GM12878 (cell line): ENCODE data around the gene TXNL1. TPM values are rescaled to one million over a fixed set of nuclear protein-coding genes. Genes with fewer than 3 reads are reported as not detected.

Experiments used
- ATAC-seq: fragments of 200-7000 bp; cut with Tn5 transposase; 3 replicates; pipeline ENCODE4 v1.9.1; 2020; ENCODE audit warnings: mild to moderate bottlenecking, moderate library complexity
- BruUV-seq: library from RNA; stranded (reverse); fragments of 400-500 nt; replicated peaks from 2 replicates; lab custom pipeline; 2021; lab: Mats Ljungman, UMichigan
- CTCF ChIA-PET: fragments of 300-600 bp; sonication (Branson Sonifier 250); formaldehyde crosslinking; extraction: SDS; loops from one replicate; lab custom pipeline; 2021; ENCODE audit warnings: inconsistent platforms; lab: Yijun Ruan, JAX
- POLR2A ChIA-PET: fragments of 350-600 bp; formaldehyde crosslinking; extraction: SDS; loops from one replicate; lab custom pipeline; 2021; ENCODE audit warnings: inconsistent platforms; lab: Charles Lee
- RAD21 ChIA-PET: fragments of 300-600 bp; sonication (Branson Sonifier 250); formaldehyde crosslinking; loops from one replicate; lab custom pipeline; 2023; ENCODE audit warnings: antibody characterized with exemption; ENCODE audit not compliant: unreplicated experiment; lab: Charles Lee
- SMC1A ChIA-PET: fragments of 300-600 bp; sonication (Branson Sonifier 250); formaldehyde crosslinking; loops from one replicate; lab custom pipeline; 2023; ENCODE audit not compliant: unreplicated experiment, uncharacterized antibody; lab: Charles Lee
- DNase-seq: peaks from one replicate; pipeline ENCODE4 v3.0.0-alpha.2; 2011; ENCODE audit warnings: low read depth, low spot score
- FAIRE-seq: peaks from 3 replicates; lab custom pipeline; 2011; peaks lifted over from hg19 to GRCh38; lab: Jason Lieb, UNC
- H2AFZ ChIP-seq: 2 replicates; pipeline ENCODE4 v1.6.0; 2011; ENCODE audit warnings: low read depth, low read length, control low read depth; ENCODE audit not compliant: control insufficient read depth
- H3K27ac ChIP-seq: 2 replicates; pipeline ENCODE4 v1.5.1; 2011; ENCODE audit warnings: control low read depth; ENCODE audit not compliant: control insufficient read depth, insufficient read depth
- H3K27me3 ChIP-seq, 2 experiments: replicated peaks in 1 of 2; 2 replicates each; pipeline versions ENCODE4 v1.6.0 to v1.6.1; 2011; ENCODE audit warnings: low read length in 1 of 2; ENCODE audit not compliant: control insufficient read depth in 2 of 2, insufficient read depth in 2 of 2
- H3K36me3 ChIP-seq, 2 experiments: 2 replicates each; pipeline ENCODE4 v1.5.1; 2011; ENCODE audit warnings: low read length in 1 of 2; ENCODE audit not compliant: control insufficient read depth in 2 of 2, insufficient read depth in 2 of 2
- H3K4me1 ChIP-seq: 2 replicates; pipeline ENCODE4 v1.6.1; 2011; ENCODE audit warnings: mild to moderate bottlenecking, low read length, moderate library complexity, mixed read lengths; ENCODE audit not compliant: control insufficient read depth, insufficient read depth
- H3K4me2 ChIP-seq: 2 replicates; pipeline ENCODE4 v1.6.0; 2011; ENCODE audit warnings: control low read depth; ENCODE audit not compliant: control insufficient read depth, insufficient read depth
- H3K4me3 ChIP-seq: fragments of 200-600 bp; sonication (generic); 2 replicates; pipeline ENCODE4 v1.5.1; 2016
- H3K79me2 ChIP-seq: 2 replicates; pipeline ENCODE4 v1.6.0; 2011; ENCODE audit warnings: low read length; ENCODE audit not compliant: control insufficient read depth, insufficient read depth
- H3K9ac ChIP-seq: 2 replicates; pipeline ENCODE4 v1.8.0; 2011; ENCODE audit warnings: low read length, control low read depth, mixed read lengths; ENCODE audit not compliant: control insufficient read depth, insufficient read depth
- H3K9me3 ChIP-seq: replicated peaks from 3 replicates; pipeline ENCODE4 v1.5.1; 2011; ENCODE audit warnings: mild to moderate bottlenecking, low read length; ENCODE audit not compliant: control insufficient read depth, insufficient read depth
- H4K20me1 ChIP-seq: 2 replicates; pipeline ENCODE4 v1.6.0; 2011; ENCODE audit not compliant: control insufficient read depth, insufficient read depth
- ETV6 ChIP-seq, 2 experiments: fragments of 450-650 bp in 1 of 2; IDR thresholded peaks in 1 of 2; conservative IDR thresholded peaks in 1 of 2; 2 replicates each; pipeline ENCODE4 v1.6.1; 2014; ENCODE audit warnings: antibody characterized with exemption in 1 of 2, borderline replicate concordance in 1 of 2, low read depth in 1 of 2, mild to moderate bottlenecking in 1 of 2, moderate library complexity in 1 of 2
- RUNX3 ChIP-seq: IDR thresholded peaks from 2 replicates; pipeline ENCODE4 v1.6.1; 2012; ENCODE audit warnings: low read length, inconsistent platforms
- STAT3 ChIP-seq: IDR thresholded peaks from 2 replicates; pipeline ENCODE4 v1.6.1; 2011; ENCODE audit warnings: low read depth, low read length, improper control_type of control experiment
- in situ Hi-C: fragments of 300-500 bp; cut with MboI; formaldehyde crosslinking; loops from 9 replicates; pipeline ENCODE4 v1.14.3; 2018; ENCODE audit warnings: mixed read lengths
- intact Hi-C: fragments of 100-400 bp; cut with micrococcal nuclease; formaldehyde crosslinking; loops from one replicate; pipeline ENCODE4 v1.14.2; 2022; ENCODE audit not compliant: unreplicated experiment
- polyA plus RNA-seq, 11 experiments: library from polyadenylated mRNA; depleted of rRNA in 4 of 11; unstranded in 6 of 11; stranded (reverse) in 5 of 11; fragments of >200 nt; fragmentation: Nextera tagmentation in 4 of 11; fragmentation: Illumina TruSeq in 1 of 11; extraction: Ambion mirVana in 4 of 11; extraction: Trizol in 1 of 11; gene quantifications; 1 replicate in 1 of 11; 2 replicates in 10 of 11; pipeline versions ENCODE4 v1.2.1 to v1.2.3, GENCODE V29; 2011 to 2016; ENCODE audit warnings: inconsistent platforms in 2 of 11, missing spikeins in 2 of 11, low read depth in 1 of 11
- total RNA-seq, 4 experiments: library from RNA; depleted of rRNA in 3 of 4; stranded (reverse); fragments of >200 nt in 3 of 4; fragmentation: Illumina TruSeq in 1 of 4; extraction: Trizol in 1 of 4; gene quantifications; 2 replicates each; pipeline versions ENCODE4 v1.2.1 to v1.2.3, GENCODE V29; 2013 to 2021
- TF ChIP-seq, protein P1 (sequence below): fragments of 450-650 bp; IDR thresholded peaks from 2 replicates; pipeline ENCODE4 v1.6.1; 2016; ENCODE audit warnings: mild to moderate bottlenecking

The TXNL1 gene
- total and polyA plus RNA-seq, 10 of the 15 experiments (the other 5 are each of a cell fraction or from before 2014, with no cell fraction given), result 30.9 to 124 (median 71.2) TPM

DNA sequence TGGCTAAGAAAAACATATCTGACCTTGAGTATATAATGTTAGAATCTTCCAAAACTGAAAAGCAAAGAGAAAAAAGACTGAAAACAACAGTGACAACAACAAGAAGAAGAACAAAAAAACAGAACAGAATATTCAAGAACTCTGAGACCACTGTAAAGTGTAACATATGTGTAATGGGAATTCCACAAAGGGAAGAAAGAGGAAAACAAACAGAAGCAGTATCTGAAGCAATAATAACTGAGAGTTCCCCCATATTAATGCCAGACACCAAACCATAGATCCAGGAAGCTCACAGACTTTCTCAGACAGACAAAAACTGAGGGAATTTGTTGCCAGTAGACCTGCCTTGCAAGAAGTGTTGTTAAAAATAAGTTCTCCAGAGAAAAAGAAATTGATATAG is 58.9 kb downstream of the TXNL1 start:
- in situ Hi-C loops (loop anchor here (10.0 to 25.0 kb wide), 3 partner anchors 1245 to 1892 kb away; no protein-coding TSS in a partner anchor), intact Hi-C loops (loop anchor here (5.0 to 10.0 kb wide), 2 partner anchors 465 to 1237 kb away; no protein-coding TSS in a partner anchor)
- no peaks in the 10 kb centered on the region; a peak in 1 of 4 replicates for H3K27me3 ChIP-seq
- no peak overlapping the region for H3K4me3 ChIP-seq
- no peak overlapping the region for H3K4me2 ChIP-seq
- ChIA-PET RAD21 (no interaction called here), SMC1A (no interaction called here), POLR2A (no interaction called here), CTCF (no interaction called here)
- FAIRE-seq (no peak), ATAC-seq (no peak), DNase-seq (no peak)
- no peak overlapping the region for H2AFZ ChIP-seq
- H3K9me3 ChIP-seq, result no peaks in the 10 kb centered on the region
- H3K9ac ChIP-seq, result no peak overlapping the region
- TF ChIP-seq ETV6 (conservative IDR thresholded peaks at IDR 0.05 in 1 of 2, IDR thresholded peaks at IDR 0.05 in 1 of 2; ENCODE audit: borderline replicate concordance in 1 of 2, low read depth in 1 of 2) (no peak), RUNX3 (no peak), STAT3 (no peak)
- TF ChIP-seq, protein P1, sequence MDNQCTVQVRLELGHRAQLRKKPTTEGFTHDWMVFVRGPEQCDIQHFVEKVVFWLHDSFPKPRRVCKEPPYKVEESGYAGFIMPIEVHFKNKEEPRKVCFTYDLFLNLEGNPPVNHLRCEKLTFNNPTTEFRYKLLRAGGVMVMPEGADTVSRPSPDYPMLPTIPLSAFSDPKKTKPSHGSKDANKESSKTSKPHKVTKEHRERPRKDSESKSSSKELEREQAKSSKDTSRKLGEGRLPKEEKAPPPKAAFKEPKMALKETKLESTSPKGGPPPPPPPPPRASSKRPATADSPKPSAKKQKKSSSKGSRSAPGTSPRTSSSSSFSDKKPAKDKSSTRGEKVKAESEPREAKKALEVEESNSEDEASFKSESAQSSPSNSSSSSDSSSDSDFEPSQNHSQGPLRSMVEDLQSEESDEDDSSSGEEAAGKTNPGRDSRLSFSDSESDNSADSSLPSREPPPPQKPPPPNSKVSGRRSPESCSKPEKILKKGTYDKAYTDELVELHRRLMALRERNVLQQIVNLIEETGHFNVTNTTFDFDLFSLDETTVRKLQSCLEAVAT, result no peak
- H4K20me1 ChIP-seq, result no peaks in the 10 kb centered on the region
- H3K79me2 ChIP-seq, result no peaks in the 10 kb centered on the region
- H3K4me1 ChIP-seq, result no peaks in the 10 kb centered on the region
- H3K36me3 ChIP-seq, result no peaks in the 10 kb centered on the region
- BruUV-seq, result no TSS peak
- H3K27ac ChIP-seq, result no peak overlapping the region
